Effector memory CD8-positive, alpha-beta T cell (primary cell): Measurements from ENCODE around the gene IRAK3.
"Not testable (repeated sequence)": the region's sequence is repeated elsewhere in the genome, so short reads cannot be mapped to it uniquely, and the experiment has no call there.

Experiments
- ATAC-seq: fragments of 150-1000 bp; cut with Tn5 transposase; replicated peaks from 2 replicates; pipeline ENCODE4 v1.10.0; 2021; ENCODE audit warnings: mild to moderate bottlenecking, moderate library complexity
- DNase-seq, 3 experiments: peaks; one replicate each; pipeline ENCODE4 v3.0.0; 2021
- H3K27ac Mint-ChIP-seq, 2 donors: one replicate each; pipeline ENCODE4 v1.8.0; 2022; ENCODE audit warnings: mild to moderate bottlenecking in 2 of 2, mixed read lengths in 2 of 2, moderate library complexity in 2 of 2
- H3K27me3 Mint-ChIP-seq, 2 donors: one replicate each; pipeline ENCODE4 v1.8.0; 2022; ENCODE audit warnings: mixed read lengths in 2 of 2
- H3K36me3 Mint-ChIP-seq: one replicate; pipeline ENCODE4 v1.8.0; 2022; ENCODE audit warnings: mild to moderate bottlenecking, moderate library complexity, mixed read lengths; ENCODE audit not compliant: insufficient read depth
- H3K4me1 Mint-ChIP-seq, 2 donors: one replicate each; pipeline ENCODE4 v1.8.0; 2022; ENCODE audit warnings: low read depth in 2 of 2, mixed read lengths in 2 of 2
- H3K4me3 Mint-ChIP-seq, 2 donors: one replicate each; pipeline ENCODE4 v1.8.0; 2022; ENCODE audit warnings: mild to moderate bottlenecking in 2 of 2, mixed read lengths in 2 of 2, moderate library complexity in 2 of 2
- H3K9me3 Mint-ChIP-seq, 2 donors: one replicate each; pipeline ENCODE4 v1.8.0; 2022; ENCODE audit warnings: mixed read lengths in 2 of 2

Gene IRAK3

DNA sequence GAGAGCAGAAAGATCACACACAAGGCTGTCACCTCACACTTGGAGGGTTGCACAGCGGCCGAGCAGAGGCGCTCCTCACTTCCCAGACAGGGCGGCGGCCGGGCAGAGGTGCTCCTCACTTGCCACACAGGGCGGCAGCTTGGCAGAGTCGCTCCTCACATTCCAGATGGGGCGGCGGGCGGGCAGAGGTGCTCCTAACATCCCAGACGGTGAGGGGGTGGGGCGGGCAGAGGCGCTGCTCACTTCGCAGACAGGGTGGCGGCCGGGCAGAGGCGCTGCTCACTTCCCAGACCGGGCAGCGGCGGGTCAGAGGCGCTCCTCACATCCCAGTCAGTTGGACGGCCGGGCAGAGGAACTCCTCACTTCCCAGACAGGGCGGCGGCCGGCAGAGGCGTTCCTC lies 28.3 kb upstream of the IRAK3 start:
- Mint-ChIP-seq H3K27ac (no peak overlapping the region), H3K4me3 (no peak overlapping the region), H3K4me1 (peaks cover 42 to 70% of the 10 kb centered on the region in 2 donors), H3K9me3 (no peaks in the 10 kb centered on the region), H3K36me3 (peaks cover 22% of the 10 kb centered on the region), H3K27me3 (no peaks in the 10 kb centered on the region)
- ATAC-seq: no peak
- DNase-seq: no peak

DNA sequence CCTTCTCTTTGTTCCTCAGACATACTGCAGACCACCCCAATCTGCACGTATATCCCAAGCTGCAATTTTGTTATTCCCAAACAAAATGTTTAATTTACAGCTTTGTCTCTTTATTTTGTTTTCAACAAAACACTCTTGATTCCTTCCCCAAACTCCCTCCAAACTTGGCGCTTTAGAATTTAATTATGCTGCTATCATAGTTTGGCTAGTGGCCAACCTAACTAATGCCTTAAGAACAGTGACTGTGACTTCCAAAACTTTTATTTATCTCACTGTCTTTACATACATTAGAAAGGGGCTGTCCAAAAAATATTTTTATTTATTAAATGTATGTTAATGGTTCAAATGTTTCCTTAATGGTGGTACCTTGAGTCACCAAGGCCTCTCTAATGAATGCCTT lies 26.3 kb upstream of the IRAK3 start:
- Mint-ChIP-seq H3K36me3 (peaks cover 28% of the 10 kb centered on the region), H3K9me3 (peaks cover 0 to 7% of the 10 kb centered on the region in 2 donors), H3K4me1 (peaks cover 38 to 59% of the 10 kb centered on the region in 2 donors), H3K4me3 (no peak overlapping the region), H3K27me3 (no peaks in the 10 kb centered on the region), H3K27ac (peak overlapping the region in 1 of 2 donors; percentile 64)
- no peak for DNase-seq
- no peak for ATAC-seq

- H3K9me3 Mint-ChIP-seq: peaks cover 0 to 7% of the 10 kb centered on the region in 2 donors
- peaks cover 27% of the 10 kb centered on the region for H3K36me3 Mint-ChIP-seq
- peak overlapping the region in 1 of 2 donors; percentile 64 for H3K27ac Mint-ChIP-seq
- H3K4me1 Mint-ChIP-seq: peaks cover 40 to 61% of the 10 kb centered on the region in 2 donors
- peak overlapping the region in 1 of 2 donors; percentile 7 for H3K4me3 Mint-ChIP-seq
- DNase-seq (no peak), ATAC-seq (no peak)
- no peaks in the 10 kb centered on the region for H3K27me3 Mint-ChIP-seq
Observed at GRCh38 chr12:66163289-66163688, 25.7 kb upstream of the IRAK3 start.

DNA sequence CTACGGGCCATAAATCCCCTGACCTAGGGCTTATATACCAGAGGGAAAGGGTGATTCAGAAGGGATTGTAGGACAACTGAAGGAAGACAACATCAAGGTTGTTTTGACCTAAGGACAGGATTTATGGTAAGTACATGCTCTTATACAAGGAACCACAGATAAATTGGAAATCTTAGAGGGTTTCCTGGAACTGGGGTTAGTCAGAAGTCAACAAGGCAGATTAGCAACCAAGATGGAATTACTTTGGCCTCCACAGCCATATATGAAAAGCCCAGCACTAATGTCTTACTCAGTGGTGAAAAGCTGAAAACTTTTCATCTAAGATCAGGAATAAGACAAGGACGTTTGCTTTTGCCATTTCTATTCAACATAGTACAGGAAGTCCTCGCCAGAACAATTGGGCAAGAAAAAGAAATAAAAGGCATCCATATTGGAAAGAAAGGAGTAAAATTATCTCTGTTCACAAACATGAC lies 24.6 kb upstream of the IRAK3 start:
- ATAC-seq: no peak
- H3K4me3 Mint-ChIP-seq: peak overlapping the region in 1 of 2 donors; percentile 17
- H3K27me3 Mint-ChIP-seq: no peaks in the 10 kb centered on the region
- peak overlapping the region; percentile 56 to 64 for H3K27ac Mint-ChIP-seq
- peaks cover 45 to 67% of the 10 kb centered on the region in 2 donors for H3K4me1 Mint-ChIP-seq
- H3K9me3 Mint-ChIP-seq: peaks cover 0 to 7% of the 10 kb centered on the region in 2 donors
- peaks cover 27% of the 10 kb centered on the region for H3K36me3 Mint-ChIP-seq
- DNase-seq: no peak

DNA sequence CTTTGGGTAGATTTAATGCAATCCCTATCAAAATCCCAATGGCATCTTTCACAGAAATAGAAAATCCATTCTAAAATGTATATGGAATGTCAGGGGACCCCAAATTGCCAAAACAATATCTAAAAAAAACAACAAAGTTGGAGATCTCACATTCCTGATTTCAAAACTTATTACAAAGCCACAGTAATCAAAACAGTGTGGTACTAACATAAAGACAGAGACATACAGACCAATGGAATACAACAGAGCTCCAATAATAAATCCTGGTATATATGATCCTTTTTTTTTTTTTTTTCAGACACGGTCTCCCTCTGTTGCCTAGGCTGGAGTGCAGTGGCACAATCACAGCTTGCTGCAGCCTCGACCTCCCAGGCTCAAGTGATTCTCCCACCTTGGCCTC lies 23.9 kb upstream of the IRAK3 start:
- H3K4me1 Mint-ChIP-seq: peaks cover 43 to 62% of the 10 kb centered on the region in 2 donors
- peak overlapping the region in 1 of 2 donors; percentile 13 for H3K4me3 Mint-ChIP-seq
- H3K27ac Mint-ChIP-seq: peak overlapping the region; percentile 56 to 64
- H3K9me3 Mint-ChIP-seq: peaks cover 0 to 7% of the 10 kb centered on the region in 2 donors
- H3K27me3 Mint-ChIP-seq: no peaks in the 10 kb centered on the region
- ATAC-seq (no peak), DNase-seq (no peak)
- H3K36me3 Mint-ChIP-seq: peaks cover 34% of the 10 kb centered on the region

DNA sequence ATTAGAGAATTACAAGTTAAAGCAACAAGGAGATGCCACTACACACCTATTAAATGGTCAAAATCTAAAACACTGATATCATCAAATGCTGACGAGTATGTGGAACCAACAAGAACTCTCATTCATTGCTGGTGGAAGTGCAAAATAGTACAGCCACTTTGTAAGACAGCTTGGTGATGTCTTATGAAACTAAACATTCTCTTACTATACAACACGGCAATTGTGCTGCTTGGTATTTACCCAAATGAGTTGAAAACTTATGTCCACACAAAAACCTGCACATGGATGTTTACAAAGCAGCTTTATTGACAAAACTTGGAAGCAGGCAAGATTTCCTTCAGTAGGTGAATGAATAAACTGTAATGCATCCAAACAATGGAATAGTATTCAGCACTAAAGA lies 22.5 kb upstream of the IRAK3 start:
- no peak for DNase-seq
- peaks cover 0 to 7% of the 10 kb centered on the region in 2 donors for H3K9me3 Mint-ChIP-seq
- peaks cover 43 to 62% of the 10 kb centered on the region in 2 donors for H3K4me1 Mint-ChIP-seq
- H3K27me3 Mint-ChIP-seq: no peaks in the 10 kb centered on the region
- peaks cover 31% of the 10 kb centered on the region for H3K36me3 Mint-ChIP-seq
- no peak overlapping the region for H3K27ac Mint-ChIP-seq
- peak overlapping the region in 1 of 2 donors; percentile 96 for H3K4me3 Mint-ChIP-seq
- no peak for ATAC-seq

- peaks cover 36 to 46% of the 10 kb centered on the region in 2 donors for H3K4me1 Mint-ChIP-seq
- peak overlapping the region; percentile 96 to 98 for H3K4me3 Mint-ChIP-seq
- no peaks in the 10 kb centered on the region for H3K27me3 Mint-ChIP-seq
- peak overlapping the region; percentile 88 to 99 for H3K27ac Mint-ChIP-seq
- H3K36me3 Mint-ChIP-seq: peaks cover 31% of the 10 kb centered on the region
- DNase-seq: no peak
- no peak for ATAC-seq
- peaks cover 0 to 7% of the 10 kb centered on the region in 2 donors for H3K9me3 Mint-ChIP-seq
Observed at GRCh38 chr12:66168410-66168809, 20.6 kb upstream of the IRAK3 start.

DNA sequence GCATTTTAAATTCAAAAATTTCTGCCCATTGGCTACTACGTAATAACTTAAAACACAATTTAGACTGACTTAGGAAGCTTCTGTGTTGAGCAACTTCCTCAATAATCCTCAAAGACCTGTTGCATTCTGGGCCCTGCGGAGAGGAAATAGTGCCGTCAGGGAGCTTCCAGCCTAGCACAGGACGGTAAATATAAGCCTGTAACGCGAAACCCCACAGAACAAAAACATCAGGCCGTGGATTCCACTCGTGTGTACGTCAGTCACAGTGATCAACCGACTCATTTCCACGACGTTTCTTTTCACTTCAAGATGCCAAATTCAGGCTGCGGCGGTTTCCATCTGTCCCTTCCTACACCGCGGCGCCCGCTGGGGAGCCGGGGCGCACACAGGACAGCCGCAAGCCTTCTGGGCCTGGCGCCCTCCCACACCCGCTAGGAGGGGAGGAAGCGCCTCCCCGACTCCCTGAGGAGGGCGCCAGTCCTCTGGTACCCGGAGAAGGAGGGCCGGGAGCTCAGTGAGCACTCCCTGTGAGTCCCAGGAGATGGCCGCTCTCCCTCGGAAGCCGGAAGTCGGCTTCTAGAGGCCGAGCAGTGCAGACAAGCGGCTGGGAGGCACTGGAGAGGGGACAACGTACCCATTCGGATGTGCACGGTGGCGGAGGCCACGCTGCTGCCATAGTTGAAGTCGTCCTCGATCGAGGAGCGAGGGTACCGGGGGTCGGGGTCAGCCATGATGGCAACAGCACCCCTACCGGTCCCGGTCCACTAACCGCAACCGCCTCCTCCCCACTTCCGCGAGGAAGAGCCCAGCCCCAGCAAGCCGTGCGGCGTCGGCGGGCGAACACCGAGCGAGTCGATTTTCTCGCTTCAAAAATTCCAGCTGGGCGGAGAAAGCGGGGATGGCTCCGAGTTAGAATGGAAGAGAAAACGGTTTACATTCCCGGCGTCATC lies 19.5 kb upstream of the IRAK3 start, which contains the start of gene TMBIM4:
TSS of gene TMBIM4 (minus strand) at position 776 of the 950 bp plus-strand sequence. CDS start at position 731, 45 bp downstream.
- DNase-seq: peak; percentile 75 to 79 (median 77)
- Mint-ChIP-seq H3K4me1 (peaks cover 31 to 35% of the 10 kb centered on the region in 2 donors), H3K4me3 (peak within 1 kb of the TSS; percentile 96 to 98), H3K27me3 (no peaks in the 10 kb centered on the region), H3K9me3 (peaks cover 0 to 7% of the 10 kb centered on the region in 2 donors), H3K36me3 (peaks cover 31% of the 10 kb centered on the region), H3K27ac (peak within 1 kb of the TSS; percentile 98 to 99)
- ATAC-seq: peak; percentile 74

DNA sequence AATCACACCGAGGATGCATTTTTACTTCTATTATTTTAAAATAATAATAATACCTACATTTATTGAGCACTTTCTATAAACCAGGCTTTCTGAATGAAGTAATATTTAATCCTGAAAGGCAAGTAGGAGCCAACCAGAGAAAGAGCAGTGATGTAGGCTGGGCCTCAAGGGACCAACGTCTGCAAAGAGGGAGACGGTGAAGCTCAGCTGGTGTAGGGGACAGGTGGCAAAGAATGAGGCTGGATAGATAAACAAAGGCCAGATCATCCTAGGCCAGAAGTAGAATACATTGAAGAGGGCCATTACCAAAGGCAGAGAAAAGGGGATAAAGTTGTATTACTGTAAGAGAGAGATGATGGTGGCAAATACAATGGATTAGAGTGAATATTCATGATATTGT lies 18.4 kb upstream of the IRAK3 start:
- Mint-ChIP-seq H3K27me3 (peaks cover 5 to 6% of the 10 kb centered on the region in 2 donors), H3K4me1 (peaks cover 25% of the 10 kb centered on the region in 2 donors), H3K27ac (peak overlapping the region; percentile 98 to 99), H3K36me3 (peaks cover 28% of the 10 kb centered on the region), H3K4me3 (peak overlapping the region; percentile 96 to 98), H3K9me3 (peaks cover 0 to 7% of the 10 kb centered on the region in 2 donors)
- ATAC-seq (no peak), DNase-seq (no peak)

GRCh38 chr12:66174391-66175325 lies 14.4 kb upstream of the IRAK3 start:
- not testable (repeated sequence) for DNase-seq, H3K4me3 Mint-ChIP-seq, ATAC-seq, H3K27ac Mint-ChIP-seq, H3K4me1 Mint-ChIP-seq, H3K9me3 Mint-ChIP-seq
- Mint-ChIP-seq H3K27me3 (peaks cover 19 to 34% of the 10 kb centered on the region in 2 donors), H3K36me3 (peaks cover 11% of the 10 kb centered on the region)

- Mint-ChIP-seq H3K4me1 (no peaks in the 10 kb centered on the region), H3K27ac (no peak overlapping the region), H3K36me3 (no peaks in the 10 kb centered on the region), H3K9me3 (no peaks in the 10 kb centered on the region), H3K27me3 (peaks cover 19 to 35% of the 10 kb centered on the region in 2 donors), H3K4me3 (no peak overlapping the region)
- DNase-seq (no peak), ATAC-seq (no peak)
Observed at GRCh38 chr12:66176105-66176900, 12.7 kb upstream of the IRAK3 start.

DNA sequence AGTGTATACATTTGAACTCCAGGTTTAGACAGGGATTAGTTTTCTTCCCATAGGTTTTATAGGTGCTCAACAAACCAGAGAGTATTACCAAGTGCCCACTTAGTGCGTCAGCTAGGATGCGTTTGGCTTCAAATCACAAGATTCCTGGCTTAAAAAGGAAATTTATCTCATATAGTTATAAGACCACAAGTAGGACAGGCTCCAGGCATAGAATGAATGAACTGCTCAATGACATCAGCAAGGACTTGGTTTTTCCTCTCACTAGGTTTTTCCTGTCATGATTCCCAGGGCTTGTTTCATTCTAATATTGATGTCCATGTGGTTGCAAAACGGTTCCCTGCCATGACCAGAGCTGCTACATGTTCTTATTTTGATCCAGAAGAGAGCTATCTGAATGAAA lies 6.1 kb upstream of the IRAK3 start:
- no peaks in the 10 kb centered on the region for H3K4me1 Mint-ChIP-seq
- no peak for ATAC-seq
- peaks cover 3 to 10% of the 10 kb centered on the region in 2 donors for H3K9me3 Mint-ChIP-seq
- H3K27ac Mint-ChIP-seq: no peak overlapping the region
- peaks cover 59 to 66% of the 10 kb centered on the region in 2 donors for H3K27me3 Mint-ChIP-seq
- DNase-seq: no peak
- H3K4me3 Mint-ChIP-seq: no peak overlapping the region
- H3K36me3 Mint-ChIP-seq: no peaks in the 10 kb centered on the region
